K562 (cell line): ENCODE data around the gene RBFA. TPM values are rescaled to one million over a fixed set of nuclear protein-coding genes. Genes with fewer than 3 reads are reported as not detected.
A peak's percentile ranks its signal among the peaks of the same experiment; 100 is the strongest.

Experiments
- ATF3 ChIP-seq, 2 experiments: fragments of 450-650 bp in 1 of 2; sonication (generic) in 1 of 2; formaldehyde crosslinking in 1 of 2; IDR thresholded peaks in 1 of 2; conservative IDR thresholded peaks in 1 of 2; 2 replicates each; pipeline versions ENCODE4 v1.6.1 to v1.8.1; 2016 to 2023; ENCODE audit warnings: mild to moderate bottlenecking in 2 of 2, moderate library complexity in 2 of 2, inconsistent platforms in 1 of 2, missing genetic modification reagents in 1 of 2
- ERF ChIP-seq: fragments of 450-650 bp; formaldehyde crosslinking; IDR thresholded peaks from 2 replicates; pipeline ENCODE4 v1.4.0; 2020; ENCODE audit warnings: mild to moderate bottlenecking, mixed read lengths
- FOXA3 ChIP-seq, 2 experiments: fragments of 450-650 bp in 1 of 2; sonication (generic) in 1 of 2; formaldehyde crosslinking; IDR thresholded peaks in 1 of 2; conservative IDR thresholded peaks in 1 of 2; 2 replicates each; pipeline versions ENCODE4 v1.4.0 to v1.8.0; 2020 to 2022; ENCODE audit warnings: mild to moderate bottlenecking in 2 of 2, missing genetic modification reagents in 1 of 2
- HOMEZ ChIP-seq: fragments of 250-450 bp; sonication (Bioruptor Pico); IDR thresholded peaks from 2 replicates; pipeline ENCODE4 v1.4.0; 2020; ENCODE audit warnings: mild to moderate bottlenecking, moderate library complexity
- KLF1 ChIP-seq: fragments of 450-650 bp; IDR thresholded peaks from 2 replicates; pipeline ENCODE4 v1.6.1; 2016; ENCODE audit warnings: missing genetic modification characterization, missing compliant biosample characterization
- PHB ChIP-seq: fragments of 250-450 bp; sonication (Bioruptor Pico); IDR thresholded peaks from 2 replicates; pipeline ENCODE4 v1.5.0; 2021
- RBM15 ChIP-seq: fragments of 200-400 bp; formaldehyde crosslinking; IDR thresholded peaks from 2 replicates; pipeline ENCODE4 v1.6.1; 2018; ENCODE audit warnings: mild to moderate bottlenecking, low read length, moderate library complexity; ENCODE audit not compliant: insufficient read depth
- ZNF184 ChIP-seq: sonication (generic); formaldehyde crosslinking; IDR thresholded peaks from 2 replicates; pipeline ENCODE4 v1.5.0; 2020; ENCODE audit warnings: missing genetic modification reagents
- ZSCAN32 ChIP-seq: fragments of 450-650 bp; formaldehyde crosslinking; IDR thresholded peaks from 2 replicates; pipeline ENCODE4 v1.4.0; 2020; ENCODE audit warnings: mild to moderate bottlenecking, moderate library complexity
- polyA plus RNA-seq, 8 experiments: library from polyadenylated mRNA; depleted of rRNA in 4 of 8; stranded (reverse) in 5 of 8; unstranded in 3 of 8; fragments of >200 nt; fragmentation: Nextera tagmentation in 2 of 8; fragmentation: Illumina TruSeq in 1 of 8; extraction: Ambion mirVana in 2 of 8; extraction: Trizol in 1 of 8; gene quantifications; 2 replicates each; pipeline versions ENCODE4 v1.2.1 to v1.2.3, GENCODE V29; 2011 to 2014; ENCODE audit warnings: inconsistent platforms in 1 of 8, missing spikeins in 1 of 8
- total RNA-seq, 7 experiments: library from RNA; depleted of rRNA in 6 of 7; stranded (reverse); fragments of >200 nt in 6 of 7; fragmentation: Illumina TruSeq in 2 of 7; extraction: Trizol in 2 of 7; gene quantifications; 2 replicates each; pipeline versions ENCODE4 v1.2.1 to v1.2.3, GENCODE V29; 2011 to 2021; ENCODE audit warnings: low replicate concordance in 1 of 7

Gene RBFA
- total and polyA plus RNA-seq, 9 of the 15 experiments (the other 6 are each of a cell fraction or from before 2014, with no cell fraction given): 3.4 to 41.9 (median 25.8) TPM

DNA sequence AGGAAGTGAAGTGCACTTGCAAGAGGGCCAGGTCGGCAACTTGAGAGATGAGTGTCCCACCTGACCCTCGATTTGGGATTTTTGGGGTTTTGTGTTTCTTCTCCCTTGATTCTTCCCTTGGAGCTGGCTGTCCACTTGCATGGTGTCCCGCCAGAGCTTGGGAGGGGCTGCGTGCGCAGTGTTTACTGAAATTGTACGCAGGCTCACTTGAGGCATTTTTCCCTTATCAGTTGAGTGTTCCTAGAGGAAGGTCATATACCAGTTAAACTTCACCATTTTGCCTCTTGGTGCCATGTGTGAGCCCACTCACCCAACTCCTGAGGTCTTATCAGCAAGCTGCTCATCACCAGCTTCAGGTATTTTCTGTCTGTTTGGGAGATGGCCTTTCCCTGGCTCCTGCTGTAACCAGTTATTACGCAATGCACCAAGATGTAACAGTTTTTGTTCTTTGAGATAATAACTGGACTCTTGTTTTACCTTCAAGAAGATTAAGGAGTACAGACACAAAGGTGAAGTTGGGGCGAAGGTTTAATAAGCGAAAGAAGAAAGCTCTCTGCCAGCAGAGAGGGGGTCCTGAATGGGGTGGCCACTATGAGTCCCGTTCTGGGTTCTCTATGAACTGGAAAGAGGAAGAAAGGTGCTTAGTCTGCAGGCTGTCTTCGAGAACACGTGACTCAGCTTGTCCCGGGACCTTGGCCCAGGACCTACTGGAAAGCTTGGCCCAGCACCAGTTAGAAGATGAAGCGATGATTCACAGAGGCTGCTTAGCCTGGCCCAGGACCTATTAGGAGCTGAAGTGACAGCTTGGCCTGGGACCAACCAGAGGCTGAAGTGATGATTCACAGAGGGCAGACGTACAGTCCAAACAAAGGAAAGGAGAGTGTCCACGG lies 24.3 kb upstream of the RBFA start (continued):
- no peak for TF ChIP-seq HOMEZ
- no peak for TF ChIP-seq PHB (CRISPR knock-in tag)
- TF ChIP-seq RBM15: no peak
- no peak for TF ChIP-seq KLF1 (tag)
- TF ChIP-seq ERF (CRISPR knock-in tag): no peak
- no peak for TF ChIP-seq ZSCAN32 (CRISPR knock-in tag)
- TF ChIP-seq ZNF184 (CRISPR knock-in tag): no peak
- peak; percentile 19; the same call in 1 of the 2 replicates for TF ChIP-seq ATF3 (IDR thresholded peaks at IDR 0.05)
- TF ChIP-seq ATF3 (CRISPR knock-in tag; conservative IDR thresholded peaks at IDR 0.05): no peak
- TF ChIP-seq FOXA3 (CRISPR knock-in tag; conservative IDR thresholded peaks at IDR 0.05 in 1 of 2, IDR thresholded peaks at IDR 0.05 in 1 of 2): no peak
